ENCODE measurements around the gene SPG21. TPM values are rescaled to one million over a fixed set of nuclear protein-coding genes. Genes with fewer than 3 reads are reported as not detected.
"Not testable (repeated sequence)": the region's sequence is repeated elsewhere in the genome, so short reads cannot be mapped to it uniquely, and the experiment has no call there.

SPG21 gene
- polyA plus RNA-seq, 1 donor from 2014 or later: 67.7 TPM

- Histone ChIP-seq H3K4me2 (ENCODE audit: low read length) (no peak overlapping the region), H3F3A (ENCODE audit: insufficient read depth, low read length, poor library complexity, severe bottlenecking) (no peaks in the 10 kb centered on the region), H3K27ac (ENCODE audit: low read length) (no peak overlapping the region), H3K9ac (ENCODE audit: low read length) (no peak overlapping the region), H3K79me2 (replicated peaks; ENCODE audit: insufficient read depth, low read length) (no peaks in the 10 kb centered on the region), H3K9me3 (ENCODE audit: low read length) (no peaks in the 10 kb centered on the region), H3K27me3 (ENCODE audit: insufficient read depth, low read depth, low read length) (no peaks in the 10 kb centered on the region), H2AFZ (ENCODE audit: low read depth, low read length) (no peak overlapping the region), H3K9me2 (ENCODE audit: insufficient read depth, low read length) (no peaks in the 10 kb centered on the region), H4K20me1 (ENCODE audit: insufficient read depth) (no peaks in the 10 kb centered on the region), H3K4me3 (ENCODE audit: low read length) (no peak overlapping the region), H3K36me3 (ENCODE audit: insufficient read depth, low read length) (no peaks in the 10 kb centered on the region)
- TF ChIP-seq POLR2AphosphoS5 (IDR thresholded peaks at IDR 0.05): no peak
- no peak for TF ChIP-seq SMC3 (conservative IDR thresholded peaks at IDR 0.05; ENCODE audit: poor library complexity)
- no peak for TF ChIP-seq RAD21 (conservative IDR thresholded peaks at IDR 0.05)
- TF ChIP-seq REST (IDR thresholded peaks at IDR 0.05; ENCODE audit: borderline replicate concordance): no peak
- no peak for TF ChIP-seq EZH2 (IDR thresholded peaks at IDR 0.05; ENCODE audit: borderline replicate concordance, insufficient read depth, low read length, poor library complexity, severe bottlenecking)
- no peak for TF ChIP-seq CTCF (IDR thresholded peaks at IDR 0.05; ENCODE audit: poor library complexity, severe bottlenecking)
- TF ChIP-seq EP300 (conservative IDR thresholded peaks at IDR 0.05; ENCODE audit: poor library complexity, severe bottlenecking): no peak
Measured at GRCh38 chr15:65021488-65021887, 31.8 kb upstream of the SPG21 start.

- no peak overlapping the region for H3K4me2 ChIP-seq (ENCODE audit: low read length)
- no peaks in the 10 kb centered on the region for H3K27me3 ChIP-seq (ENCODE audit: insufficient read depth, low read depth, low read length)
- H3K27ac ChIP-seq (ENCODE audit: low read length): no peak overlapping the region
- no peak overlapping the region for H2AFZ ChIP-seq (ENCODE audit: low read depth, low read length)
- no peaks in the 10 kb centered on the region for H3K9me3 ChIP-seq (ENCODE audit: low read length)
- H3K9ac ChIP-seq (ENCODE audit: low read length): no peak overlapping the region
- no peaks in the 10 kb centered on the region for H3K79me2 ChIP-seq (replicated peaks; ENCODE audit: insufficient read depth, low read length)
- no peaks in the 10 kb centered on the region for H3K9me2 ChIP-seq (ENCODE audit: insufficient read depth, low read length)
- no peaks in the 10 kb centered on the region for H4K20me1 ChIP-seq (ENCODE audit: insufficient read depth)
- TF ChIP-seq SMC3 (conservative IDR thresholded peaks at IDR 0.05; ENCODE audit: poor library complexity): no peak
- TF ChIP-seq CTCF (IDR thresholded peaks at IDR 0.05; ENCODE audit: poor library complexity, severe bottlenecking): no peak
- TF ChIP-seq MXI1 (conservative IDR thresholded peaks at IDR 0.05; ENCODE audit: poor library complexity, severe bottlenecking): no peak
- no peak for TF ChIP-seq REST (IDR thresholded peaks at IDR 0.05; ENCODE audit: borderline replicate concordance)
- TF ChIP-seq EZH2 (IDR thresholded peaks at IDR 0.05; ENCODE audit: borderline replicate concordance, insufficient read depth, low read length, poor library complexity, severe bottlenecking): no peak
- TF ChIP-seq TAF1 (IDR thresholded peaks at IDR 0.05; ENCODE audit: low read depth): no peak
- no peak for TF ChIP-seq EP300 (conservative IDR thresholded peaks at IDR 0.05; ENCODE audit: poor library complexity, severe bottlenecking)
- no peak for TF ChIP-seq POLR2AphosphoS5 (IDR thresholded peaks at IDR 0.05)
- TF ChIP-seq RAD21 (conservative IDR thresholded peaks at IDR 0.05): no peak
- no peaks in the 10 kb centered on the region for H3F3A ChIP-seq (ENCODE audit: insufficient read depth, low read length, poor library complexity, severe bottlenecking)
- peaks cover 4% of the 10 kb centered on the region for H3K36me3 ChIP-seq (ENCODE audit: insufficient read depth, low read length)
- no peak overlapping the region for H3K4me3 ChIP-seq (ENCODE audit: low read length)
Measured at GRCh38 chr15:65020419-65020818, 30.7 kb upstream of the SPG21 start.

GRCh38 chr15:65011198-65011597 lies 21.5 kb upstream of the SPG21 start:
- H3K4me2 ChIP-seq (ENCODE audit: low read length); H3F3A ChIP-seq (ENCODE audit: insufficient read depth, low read length, poor library complexity, severe bottlenecking); H3K27ac ChIP-seq (ENCODE audit: low read length); H3K9me2 ChIP-seq (ENCODE audit: insufficient read depth, low read length); H3K9ac ChIP-seq (ENCODE audit: low read length); H3K4me3 ChIP-seq (ENCODE audit: low read length); H3K9me3 ChIP-seq (ENCODE audit: low read length); H2AFZ ChIP-seq (ENCODE audit: low read depth, low read length); H3K79me2 ChIP-seq (replicated peaks; ENCODE audit: insufficient read depth, low read length); H4K20me1 ChIP-seq (ENCODE audit: insufficient read depth); H3K27me3 ChIP-seq (ENCODE audit: insufficient read depth, low read depth, low read length): not testable (repeated sequence)
- peaks cover 10% of the 10 kb centered on the region for H3K36me3 ChIP-seq (ENCODE audit: insufficient read depth, low read length)
